HepG2 (cell line): ENCODE results near the gene SCRG1. TPM values are rescaled to one million over a fixed set of nuclear protein-coding genes. Genes with fewer than 3 reads are reported as not detected.

ENCODE experiments used
- ATAC-seq: fragments of 200-7000 bp; cut with Tn5 transposase; 3 replicates; pipeline ENCODE4 v1.9.1; 2020; ENCODE audit warnings: mild to moderate bottlenecking, moderate library complexity
- BruUV-seq: library from RNA; stranded (reverse); fragments of 400-500 nt; replicated peaks from 2 replicates; lab custom pipeline; 2021; lab: Mats Ljungman, UMichigan
- CTCF ChIA-PET: fragments of 300-600 bp; formaldehyde crosslinking; extraction: SDS; loops from one replicate; lab custom pipeline; 2021; ENCODE audit warnings: low total read pairs, inconsistent platforms, low intra/inter-chr PET ratio; lab: Yijun Ruan, JAX
- POLR2A ChIA-PET: fragments of 350-600 bp; sonication (Branson Sonifier 250); formaldehyde crosslinking; loops from one replicate; lab custom pipeline; 2020; ENCODE audit warnings: antibody characterized with exemption, inconsistent platforms; lab: Yijun Ruan, JAX
- DNase-seq: peaks from one replicate; pipeline ENCODE4 v3.0.0-alpha.2; 2015; ENCODE audit warnings: low spot score
- FAIRE-seq: peaks from 3 replicates; lab custom pipeline; 2011; peaks lifted over from hg19 to GRCh38; lab: Jason Lieb, UNC
- H2AFZ ChIP-seq: one replicate; pipeline ENCODE4 v1.6.1; 2011; ENCODE audit warnings: low read length, inconsistent platforms
- H3K27ac ChIP-seq: fragments of 300-600 bp; 3 replicates; pipeline ENCODE4 v1.8.0; 2011; ENCODE audit warnings: mixed run types, mild to moderate bottlenecking, mixed read lengths, low read length, inconsistent platforms; ENCODE audit not compliant: insufficient read depth; ENCODE audit errors: extremely low read length
- H3K27me3 ChIP-seq, 2 experiments: fragments of 200-600 bp in 1 of 2; 2 replicates in 1 of 2; 3 replicates in 1 of 2; pipeline versions ENCODE4 v1.6.0 to v1.8.0; 2011; ENCODE audit warnings: low read length in 2 of 2, mild to moderate bottlenecking in 2 of 2, moderate library complexity in 2 of 2, inconsistent platforms in 1 of 2; ENCODE audit not compliant: insufficient read depth in 2 of 2, control insufficient read depth in 1 of 2
- H3K36me3 ChIP-seq, 2 experiments: fragments of 200-600 bp in 1 of 2; replicated peaks in 1 of 2; 2 replicates in 1 of 2; 3 replicates in 1 of 2; pipeline versions ENCODE4 v1.5.1 to v1.8.0; 2011; ENCODE audit warnings: low read length in 2 of 2, inconsistent platforms in 1 of 2; ENCODE audit not compliant: insufficient read depth in 2 of 2, control insufficient read depth in 1 of 2
- H3K4me1 ChIP-seq: 2 replicates; pipeline ENCODE4 v1.5.1; 2012; ENCODE audit warnings: low read length, inconsistent platforms; ENCODE audit not compliant: insufficient read depth
- H3K4me2 ChIP-seq: 2 replicates; pipeline ENCODE4 v1.6.0; 2011; ENCODE audit warnings: low read depth, low read length, inconsistent platforms
- H3K4me3 ChIP-seq, 3 experiments: fragments of 200-600 bp in 1 of 3; sonication (generic), shearing (Covaris generic) in 1 of 3; replicated peaks in 1 of 3; 2 replicates each; pipeline ENCODE4 v1.5.1; 2011 to 2016; ENCODE audit warnings: low read length in 3 of 3, inconsistent platforms in 2 of 3, low read depth in 2 of 3, mild to moderate bottlenecking in 2 of 3, control low read depth in 1 of 3, mixed read lengths in 1 of 3; ENCODE audit not compliant: insufficient read depth in 1 of 3
- H3K79me2 ChIP-seq: one replicate; pipeline ENCODE4 v1.6.1; 2011; ENCODE audit warnings: low read length, inconsistent platforms; ENCODE audit not compliant: insufficient read depth
- H3K9ac ChIP-seq: 2 replicates; pipeline ENCODE4 v1.6.0; 2011; ENCODE audit warnings: mild to moderate bottlenecking, low read depth, low read length, inconsistent platforms; ENCODE audit not compliant: insufficient read depth
- H3K9me3 ChIP-seq: 2 replicates; pipeline ENCODE4 v1.5.1; 2012; ENCODE audit warnings: mild to moderate bottlenecking, low read length
- H4K20me1 ChIP-seq: 2 replicates; pipeline ENCODE4 v1.6.0; 2011; ENCODE audit warnings: inconsistent platforms, mild to moderate bottlenecking, low read length, moderate library complexity; ENCODE audit not compliant: insufficient read depth
- HDAC6 ChIP-seq: fragments of 200-600 bp; sonication (generic); IDR thresholded peaks from 2 replicates; pipeline ENCODE4 v1.7.0; 2017; ENCODE audit warnings: mild to moderate bottlenecking, antibody characterized with exemption, low read length, low read depth
- HIVEP1 ChIP-seq: sonication (generic); formaldehyde crosslinking; IDR thresholded peaks from 2 replicates; pipeline ENCODE4 v1.4.0; 2020; ENCODE audit warnings: mild to moderate bottlenecking, missing genetic modification reagents
- HNRNPUL1 ChIP-seq: fragments of 200-400 bp; formaldehyde crosslinking; IDR thresholded peaks from 2 replicates; pipeline ENCODE4 v1.6.1; 2017; ENCODE audit warnings: low read depth, mild to moderate bottlenecking, low read length, moderate library complexity
- NBN ChIP-seq: fragments of 450-650 bp; conservative IDR thresholded peaks from 2 replicates; pipeline ENCODE4 v1.6.1; 2017
- PRPF4 ChIP-seq: fragments of 200-400 bp; formaldehyde crosslinking; IDR thresholded peaks from 2 replicates; pipeline ENCODE4 v1.6.1; 2016; ENCODE audit warnings: low read length, low read depth; ENCODE audit not compliant: poor library complexity, severe bottlenecking
- ZFP41 ChIP-seq: sonication (generic); formaldehyde crosslinking; IDR thresholded peaks from 2 replicates; pipeline ENCODE4 v1.4.0; 2020; ENCODE audit warnings: mild to moderate bottlenecking, missing genetic modification reagents, borderline replicate concordance
- ZNF317 ChIP-seq: sonication (generic); formaldehyde crosslinking; IDR thresholded peaks from 2 replicates; pipeline ENCODE4 v1.5.0; 2020; ENCODE audit warnings: mild to moderate bottlenecking, missing genetic modification reagents
- ZNF382 ChIP-seq: sonication (generic); formaldehyde crosslinking; IDR thresholded peaks from 2 replicates; pipeline ENCODE4 v1.5.0; 2020; ENCODE audit warnings: missing genetic modification reagents, mild to moderate bottlenecking, borderline replicate concordance
- ZNF432 ChIP-seq: sonication (generic); formaldehyde crosslinking; IDR thresholded peaks from 2 replicates; pipeline ENCODE4 v1.5.0; 2020; ENCODE audit warnings: missing genetic modification reagents, mild to moderate bottlenecking, borderline replicate concordance
- ZNF530 ChIP-seq: sonication (generic); formaldehyde crosslinking; IDR thresholded peaks from 2 replicates; pipeline ENCODE4 v1.5.0; 2020; ENCODE audit warnings: low read depth, mild to moderate bottlenecking, missing genetic modification reagents
- ZSCAN29 ChIP-seq: sonication (generic); formaldehyde crosslinking; conservative IDR thresholded peaks from 2 replicates; pipeline ENCODE4 v1.4.0; 2020; ENCODE audit warnings: mild to moderate bottlenecking, missing genetic modification reagents
- WGBS: methylation state at CpG from one replicate; pipeline ENCODE4 v1.1.6; 2017; ENCODE audit warnings: low lambda C conversion rate; 5-methylcytosine and 5-hydroxymethylcytosine counted together
- in situ Hi-C: cut with HindIII; loops from 2 replicates; pipeline ENCODE4 v1.10.0; 2017; ENCODE audit warnings: low pct_unique_long_range_greater_than_20kb; ENCODE audit not compliant: extremely low pct_ligation_motif_present
- intact Hi-C: fragments of 100-400 bp; cut with micrococcal nuclease; formaldehyde crosslinking; loops from one replicate; pipeline ENCODE4 v1.10.0; 2022; ENCODE audit not compliant: unreplicated experiment
- polyA plus RNA-seq, 8 experiments: library from polyadenylated mRNA; depleted of rRNA in 3 of 8; stranded (reverse) in 7 of 8; unstranded in 1 of 8; fragments of >200 nt; fragmentation: Illumina TruSeq in 4 of 8; extraction: Trizol in 4 of 8; gene quantifications; 2 replicates each; pipeline versions ENCODE4 v1.2.1 to v1.2.3, GENCODE V29; 2011 to 2016; ENCODE audit warnings: low read depth in 4 of 8, missing spikeins in 1 of 8, mixed read lengths in 1 of 8; ENCODE audit not compliant: insufficient read depth in 1 of 8
- total RNA-seq, 5 experiments: library from RNA; depleted of rRNA; stranded (reverse); fragments of >200 nt; fragmentation: Illumina TruSeq; extraction: Trizol; gene quantifications; 2 replicates each; pipeline ENCODE4 v1.2.3, GENCODE V29; 2016; ENCODE audit warnings: low read depth in 1 of 5
- TF ChIP-seq, protein P1 (sequence below): sonication (generic); formaldehyde crosslinking; IDR thresholded peaks from 2 replicates; pipeline ENCODE4 v1.5.0; 2020; ENCODE audit warnings: missing genetic modification reagents
- TF ChIP-seq, protein P2 (sequence below): sonication (generic); formaldehyde crosslinking; conservative IDR thresholded peaks from 2 replicates; pipeline ENCODE4 v1.4.0; 2020; ENCODE audit warnings: missing genetic modification reagents
- TF ChIP-seq, protein P3 (sequence below): sonication (generic); formaldehyde crosslinking; IDR thresholded peaks from 2 replicates; pipeline ENCODE4 v1.4.0; 2020; ENCODE audit warnings: missing genetic modification reagents

Gene SCRG1
- total and polyA plus RNA-seq, 2 of the 13 experiments (the other 11 are each of a cell fraction or from before 2014, with no cell fraction given): not detected

DNA sequence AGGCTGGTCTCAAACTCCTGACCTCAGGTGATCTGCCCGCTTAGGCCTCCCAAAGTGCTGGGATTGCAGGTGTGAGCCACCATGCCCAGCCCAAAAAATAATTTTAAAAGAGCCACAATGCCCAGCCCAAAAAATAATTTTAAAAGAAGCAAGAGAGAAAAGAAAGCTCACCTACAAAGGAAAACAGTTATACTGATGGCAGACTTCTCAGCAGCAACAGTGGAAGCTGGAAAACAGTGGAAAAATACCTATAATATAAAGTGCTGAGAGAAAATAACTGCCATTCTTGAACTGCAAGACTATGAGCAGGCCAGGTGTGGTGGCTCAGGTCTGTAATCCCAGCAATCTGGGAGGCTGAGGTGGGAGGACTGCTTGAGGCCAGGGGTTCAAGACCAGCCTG is 51.4 kb downstream of the SCRG1 start:
- no peak overlapping the region for H3K4me3 ChIP-seq
- FAIRE-seq (no peak), ATAC-seq (no peak), DNase-seq (no peak)
- POLR2A ChIA-PET: interaction anchor here (0.9 kb wide), 1 partner anchor 13 kb away, joined by 3 read pairs; the partner anchor contains the start of gene HMGB2
- H3K79me2 ChIP-seq: no peaks in the 10 kb centered on the region
- H3K27me3 ChIP-seq: no peaks in the 10 kb centered on the region
- peak; percentile 95 for TF ChIP-seq ZNF317
- TF ChIP-seq ZFP41 (CRISPR knock-in tag): no peak
- WGBS: 56% methylated on average over 1 of the region's 1 CpG
- no peak overlapping the region for H3K9ac ChIP-seq
- H3K9me3 ChIP-seq: no peaks in the 10 kb centered on the region
- intact Hi-C loops (no loop called here), in situ Hi-C loops (no loop called here)
- H3K27ac ChIP-seq: no peak overlapping the region
- no peak overlapping the region for H2AFZ ChIP-seq
- no peaks in the 10 kb centered on the region for H3K4me1 ChIP-seq
- H3K4me2 ChIP-seq: no peak overlapping the region
- no TSS peak for BruUV-seq
- no peaks in the 10 kb centered on the region for H3K36me3 ChIP-seq
- H4K20me1 ChIP-seq: no peaks in the 10 kb centered on the region
- CTCF ChIA-PET: no interaction called here

DNA sequence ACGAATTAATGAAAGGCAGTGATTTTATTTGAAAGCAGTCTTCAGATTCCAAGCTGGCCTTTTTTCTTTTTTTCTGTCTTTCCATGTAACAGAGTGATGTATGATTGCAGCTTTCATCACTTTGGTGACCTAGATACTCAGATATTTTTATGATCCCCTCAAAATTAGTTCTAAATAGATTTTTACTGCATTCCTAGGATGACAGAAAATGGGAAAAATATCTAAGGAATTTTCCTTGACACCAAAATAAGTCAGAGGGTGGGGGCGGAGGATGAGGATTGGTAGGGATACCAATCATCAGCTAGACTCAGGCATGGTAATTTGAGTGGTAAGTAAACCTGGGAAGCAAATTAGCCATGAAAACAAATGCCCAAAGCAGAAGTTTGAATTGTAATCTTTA is 52.8 kb downstream of the SCRG1 start:
- Histone ChIP-seq H3K27me3 (no peaks in the 10 kb centered on the region), H3K9me3 (no peaks in the 10 kb centered on the region), H3K4me2 (no peak overlapping the region), H3K9ac (no peak overlapping the region), H2AFZ (no peak overlapping the region), H3K36me3 (no peaks in the 10 kb centered on the region), H3K27ac (no peak overlapping the region), H3K4me3 (no peak overlapping the region), H4K20me1 (no peaks in the 10 kb centered on the region), H3K79me2 (no peaks in the 10 kb centered on the region), H3K4me1 (no peaks in the 10 kb centered on the region)
- intact Hi-C loops: no loop called here
- WGBS: 50% methylated on average over 2 of the region's 2 CpGs
- in situ Hi-C loops: no loop called here
- ChIA-PET POLR2A (interaction anchor here (1.5 kb wide), 1 partner anchor 12 kb away, joined by 4 read pairs; the partner anchor contains the start of gene HMGB2), CTCF (no interaction called here)
- no TSS peak for BruUV-seq
- DNase-seq (no peak), FAIRE-seq (no peak), ATAC-seq (no peak)
- TF ChIP-seq ZNF382 (CRISPR knock-in tag) (no peak), ZNF530 (CRISPR knock-in tag) (no peak), PRPF4 (no peak), HNRNPUL1 (no peak), ZNF432 (no peak), HIVEP1 (CRISPR knock-in tag) (no peak), NBN (no peak), HDAC6 (no peak), ZSCAN29 (no peak)
- TF ChIP-seq, protein P1, sequence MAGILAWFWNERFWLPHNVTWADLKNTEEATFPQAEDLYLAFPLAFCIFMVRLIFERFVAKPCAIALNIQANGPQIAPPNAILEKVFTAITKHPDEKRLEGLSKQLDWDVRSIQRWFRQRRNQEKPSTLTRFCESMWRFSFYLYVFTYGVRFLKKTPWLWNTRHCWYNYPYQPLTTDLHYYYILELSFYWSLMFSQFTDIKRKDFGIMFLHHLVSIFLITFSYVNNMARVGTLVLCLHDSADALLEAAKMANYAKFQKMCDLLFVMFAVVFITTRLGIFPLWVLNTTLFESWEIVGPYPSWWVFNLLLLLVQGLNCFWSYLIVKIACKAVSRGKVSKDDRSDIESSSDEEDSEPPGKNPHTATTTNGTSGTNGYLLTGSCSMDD (CRISPR knock-in tag): no peak
- TF ChIP-seq, protein P2, sequence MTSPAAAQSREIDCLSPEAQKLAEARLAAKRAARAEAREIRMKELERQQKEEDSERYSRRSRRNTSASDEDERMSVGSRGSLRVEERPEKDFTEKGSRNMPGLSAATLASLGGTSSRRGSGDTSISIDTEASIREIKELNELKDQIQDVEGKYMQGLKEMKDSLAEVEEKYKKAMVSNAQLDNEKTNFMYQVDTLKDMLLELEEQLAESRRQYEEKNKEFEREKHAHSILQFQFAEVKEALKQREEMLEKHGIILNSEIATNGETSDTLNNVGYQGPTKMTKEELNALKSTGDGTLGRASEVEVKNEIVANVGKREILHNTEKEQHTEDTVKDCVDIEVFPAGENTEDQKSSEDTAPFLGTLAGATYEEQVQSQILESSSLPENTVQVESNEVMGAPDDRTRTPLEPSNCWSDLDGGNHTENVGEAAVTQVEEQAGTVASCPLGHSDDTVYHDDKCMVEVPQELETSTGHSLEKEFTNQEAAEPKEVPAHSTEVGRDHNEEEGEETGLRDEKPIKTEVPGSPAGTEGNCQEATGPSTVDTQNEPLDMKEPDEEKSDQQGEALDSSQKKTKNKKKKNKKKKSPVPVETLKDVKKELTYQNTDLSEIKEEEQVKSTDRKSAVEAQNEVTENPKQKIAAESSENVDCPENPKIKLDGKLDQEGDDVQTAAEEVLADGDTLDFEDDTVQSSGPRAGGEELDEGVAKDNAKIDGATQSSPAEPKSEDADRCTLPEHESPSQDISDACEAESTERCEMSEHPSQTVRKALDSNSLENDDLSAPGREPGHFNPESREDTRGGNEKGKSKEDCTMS (CRISPR knock-in tag): no peak
- TF ChIP-seq, protein P3, sequence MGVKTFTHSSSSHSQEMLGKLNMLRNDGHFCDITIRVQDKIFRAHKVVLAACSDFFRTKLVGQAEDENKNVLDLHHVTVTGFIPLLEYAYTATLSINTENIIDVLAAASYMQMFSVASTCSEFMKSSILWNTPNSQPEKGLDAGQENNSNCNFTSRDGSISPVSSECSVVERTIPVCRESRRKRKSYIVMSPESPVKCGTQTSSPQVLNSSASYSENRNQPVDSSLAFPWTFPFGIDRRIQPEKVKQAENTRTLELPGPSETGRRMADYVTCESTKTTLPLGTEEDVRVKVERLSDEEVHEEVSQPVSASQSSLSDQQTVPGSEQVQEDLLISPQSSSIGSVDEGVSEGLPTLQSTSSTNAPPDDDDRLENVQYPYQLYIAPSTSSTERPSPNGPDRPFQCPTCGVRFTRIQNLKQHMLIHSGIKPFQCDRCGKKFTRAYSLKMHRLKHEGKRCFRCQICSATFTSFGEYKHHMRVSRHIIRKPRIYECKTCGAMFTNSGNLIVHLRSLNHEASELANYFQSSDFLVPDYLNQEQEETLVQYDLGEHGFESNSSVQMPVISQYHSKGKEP (CRISPR knock-in tag): no peak
